ENCODE data around the gene RBM42. TPM values are rescaled to one million over a fixed set of nuclear protein-coding genes. Genes with fewer than 3 reads are reported as not detected.
"Not testable (repeated sequence)": the region's sequence is repeated elsewhere in the genome, so short reads cannot be mapped to it uniquely, and the experiment has no call there.

RBM42 gene, protein sequence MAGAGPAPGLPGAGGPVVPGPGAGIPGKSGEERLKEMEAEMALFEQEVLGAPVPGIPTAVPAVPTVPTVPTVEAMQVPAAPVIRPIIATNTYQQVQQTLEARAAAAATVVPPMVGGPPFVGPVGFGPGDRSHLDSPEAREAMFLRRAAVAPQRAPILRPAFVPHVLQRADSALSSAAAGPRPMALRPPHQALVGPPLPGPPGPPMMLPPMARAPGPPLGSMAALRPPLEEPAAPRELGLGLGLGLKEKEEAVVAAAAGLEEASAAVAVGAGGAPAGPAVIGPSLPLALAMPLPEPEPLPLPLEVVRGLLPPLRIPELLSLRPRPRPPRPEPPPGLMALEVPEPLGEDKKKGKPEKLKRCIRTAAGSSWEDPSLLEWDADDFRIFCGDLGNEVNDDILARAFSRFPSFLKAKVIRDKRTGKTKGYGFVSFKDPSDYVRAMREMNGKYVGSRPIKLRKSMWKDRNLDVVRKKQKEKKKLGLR
- total RNA-seq (2014; rRNA removed; shearing (Covaris generic)), result 129 and 147 TPM in 2 replicates

DNA sequence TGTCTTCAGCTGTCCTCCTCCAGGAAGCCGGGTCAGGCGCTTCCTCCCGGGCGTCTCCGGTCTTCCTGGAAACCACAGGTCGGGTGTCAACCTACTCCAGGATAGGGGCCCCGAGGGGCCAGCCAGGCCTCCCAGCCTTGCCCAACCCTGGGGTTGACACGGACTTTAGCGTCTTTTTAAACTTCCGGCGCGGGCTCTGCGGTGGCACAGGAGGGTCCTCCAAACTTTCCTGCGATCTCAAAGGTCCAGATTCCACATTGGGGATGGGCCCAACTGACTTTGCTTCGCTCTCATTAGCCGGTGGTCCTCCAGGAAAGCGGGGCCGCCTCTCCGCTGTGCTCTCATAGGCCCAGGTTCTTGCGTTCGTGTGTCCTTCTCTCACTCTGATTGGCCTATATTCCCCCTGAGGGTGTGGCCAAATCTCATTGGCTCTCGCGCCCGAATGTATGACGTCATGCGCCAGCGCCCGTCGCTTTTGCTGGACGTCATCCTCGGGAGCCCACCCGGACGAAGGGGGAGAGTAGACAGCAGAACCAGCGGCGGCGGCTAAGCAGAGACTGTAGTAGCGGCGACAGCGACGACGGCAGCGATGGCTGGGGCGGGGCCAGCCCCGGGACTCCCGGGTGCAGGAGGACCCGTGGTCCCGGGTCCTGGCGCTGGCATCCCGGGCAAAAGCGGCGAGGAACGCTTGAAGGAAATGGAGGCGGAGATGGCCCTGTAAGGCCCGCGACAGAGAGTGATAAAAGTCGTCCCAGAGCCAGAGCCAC is at the start of gene RBM42:
Gene RBM42 (plus strand): TSS at position 472 of the 767 bp plus-strand sequence. CDS start 118 bp downstream, at position 590.
- peak; percentile 99 for DNase-seq (ENCODE audit: low read depth)

- DNase-seq (ENCODE audit: low read depth), result no peak
These were observed 46.1 kb upstream of the RBM42 start for GRCh38 chr19:35582760-35583159.

DNA sequence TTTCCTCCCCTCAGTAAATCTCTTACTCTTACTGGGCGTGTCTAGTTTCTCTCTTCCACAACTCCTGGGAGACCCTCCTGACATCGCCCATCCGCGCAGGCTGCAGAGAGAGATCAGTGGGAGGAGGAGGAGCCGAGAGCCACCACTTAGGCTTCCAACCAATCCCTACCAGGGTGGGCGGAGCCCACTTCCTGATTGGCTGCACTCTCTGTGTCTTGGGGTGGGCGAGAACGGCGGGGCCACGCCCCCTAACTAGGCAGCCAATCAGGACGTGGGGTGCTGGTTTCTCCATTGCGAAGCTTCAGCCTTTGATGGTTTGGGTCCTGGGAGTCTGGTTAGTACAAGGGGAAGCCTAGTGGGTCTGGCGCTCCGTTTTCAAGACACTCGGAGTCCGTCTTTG is 43.0 kb upstream of the RBM42 start, which contains the start of gene PMIS2:
Gene PMIS2 (plus strand): TSS at position 326 of the 400 bp plus-strand sequence. CDS start 87 bp downstream, outside the sequence.
- peak; percentile 18 for DNase-seq (ENCODE audit: low read depth)

DNA sequence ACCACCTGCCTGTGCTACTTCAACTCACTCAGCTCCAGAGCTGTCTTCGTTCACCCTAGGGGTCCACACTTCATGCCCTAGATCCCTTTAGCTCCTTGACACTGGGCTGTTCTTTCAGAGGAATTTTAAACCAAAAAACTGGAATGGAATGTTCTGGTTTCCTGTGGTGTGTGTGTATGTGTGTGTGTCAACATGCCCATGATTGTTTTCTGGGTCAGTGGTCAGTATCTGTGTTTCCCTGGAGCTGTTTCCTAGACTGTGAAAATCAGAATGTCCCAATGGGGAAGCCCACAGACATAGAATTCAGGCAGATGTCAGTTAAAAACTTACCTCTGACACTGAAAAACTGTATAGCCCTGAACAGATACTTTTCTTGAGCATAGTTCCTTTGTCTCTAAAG is 41.5 kb upstream of the RBM42 start:
- DNase-seq (ENCODE audit: low read depth), result no peak

DNA sequence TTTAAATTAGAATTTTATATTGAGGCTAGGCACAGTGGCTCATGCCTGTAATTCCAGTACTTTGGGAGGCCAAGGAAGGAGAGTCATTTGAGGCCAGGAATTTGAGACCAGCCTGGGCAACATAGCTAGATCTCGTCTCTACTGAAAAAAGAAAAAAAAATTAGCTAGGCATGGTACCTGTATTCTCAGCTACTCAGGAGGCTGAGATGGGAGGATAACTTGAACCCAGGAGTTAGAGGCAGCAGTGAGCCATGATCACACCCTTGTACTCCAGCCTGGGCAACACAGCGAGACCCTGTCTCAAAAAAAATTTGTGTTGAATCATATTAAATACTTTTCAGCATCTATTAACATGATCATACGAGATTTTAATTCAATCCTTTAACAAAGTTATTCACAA is 38.0 kb upstream of the RBM42 start:
- no peak for DNase-seq (ENCODE audit: low read depth)

DNA sequence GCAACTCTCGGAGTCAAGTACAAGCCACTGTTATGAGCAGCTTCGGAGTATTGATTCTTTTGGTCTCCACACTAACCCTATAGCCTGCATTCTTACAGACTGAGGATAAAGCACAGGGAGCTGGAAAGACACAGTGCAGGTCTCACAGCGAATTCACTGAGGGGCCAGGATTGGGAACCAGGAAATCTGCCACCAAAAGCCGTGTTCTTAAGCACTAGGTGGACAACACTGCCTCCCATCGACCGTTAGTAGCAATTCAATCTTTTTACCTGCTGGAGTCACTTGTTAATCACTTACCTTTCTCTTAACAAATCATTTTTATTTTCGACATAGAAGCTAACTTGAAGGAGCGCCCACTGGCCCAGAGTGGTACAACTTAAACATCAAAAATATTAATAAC is 36.6 kb upstream of the RBM42 start:
- peak; percentile 35 for DNase-seq (ENCODE audit: low read depth)

- DNase-seq (ENCODE audit: low read depth), result not testable (repeated sequence)
These were observed 33.8 kb upstream of the RBM42 start for GRCh38 chr19:35595026-35595425.

DNA sequence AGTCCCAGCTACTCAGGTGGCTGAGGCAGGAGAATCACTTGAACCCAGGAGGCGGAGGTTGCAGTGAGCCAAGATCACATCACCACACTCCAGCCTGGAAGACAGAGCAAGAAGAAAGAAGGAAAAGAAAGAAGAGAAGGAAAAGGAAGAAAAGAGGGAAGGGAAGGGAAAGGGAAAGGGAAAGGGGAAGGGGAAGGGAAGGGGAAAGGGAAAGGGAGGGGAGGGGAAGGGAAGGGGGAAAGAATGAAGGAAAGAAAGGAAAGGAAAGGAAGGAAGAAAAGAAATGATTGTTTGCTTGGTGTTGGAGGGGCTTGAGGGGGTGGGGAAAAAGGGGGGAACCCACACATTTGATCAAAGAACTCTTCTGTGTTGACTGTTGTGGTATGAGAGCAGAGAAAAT is 32.9 kb upstream of the RBM42 start:
- DNase-seq (ENCODE audit: low read depth), result no peak

GRCh38 chr19:35596366-35596999 is 32.4 kb upstream of the RBM42 start:
- DNase-seq (ENCODE audit: low read depth), result peak; percentile 43

DNA sequence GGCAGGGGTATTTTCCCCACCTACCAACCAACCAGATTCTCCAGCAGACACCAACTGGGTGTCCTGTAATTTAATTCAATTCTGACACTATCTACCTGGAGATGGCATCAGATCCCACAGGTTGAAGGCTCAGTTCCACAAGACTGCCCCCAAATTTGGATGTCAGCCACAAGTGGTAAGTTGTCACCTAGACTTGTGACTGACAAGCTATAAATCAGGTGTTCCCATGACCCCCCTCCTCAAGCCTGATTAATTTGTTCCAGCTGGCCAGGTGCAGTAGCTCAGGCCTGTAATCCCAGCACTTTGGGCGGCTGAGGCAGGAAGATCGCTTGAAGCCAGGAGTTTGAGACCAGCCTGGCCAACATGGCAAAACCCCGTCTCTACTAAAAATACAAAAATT is 26.9 kb upstream of the RBM42 start:
- no peak for DNase-seq (ENCODE audit: low read depth)

GRCh38 chr19:35604436-35604835 is 24.4 kb upstream of the RBM42 start:
- not testable (repeated sequence) for DNase-seq (ENCODE audit: low read depth)

- not testable (repeated sequence) for DNase-seq (ENCODE audit: low read depth)
These were observed 21.7 kb upstream of the RBM42 start for GRCh38 chr19:35607170-35607569.

DNA sequence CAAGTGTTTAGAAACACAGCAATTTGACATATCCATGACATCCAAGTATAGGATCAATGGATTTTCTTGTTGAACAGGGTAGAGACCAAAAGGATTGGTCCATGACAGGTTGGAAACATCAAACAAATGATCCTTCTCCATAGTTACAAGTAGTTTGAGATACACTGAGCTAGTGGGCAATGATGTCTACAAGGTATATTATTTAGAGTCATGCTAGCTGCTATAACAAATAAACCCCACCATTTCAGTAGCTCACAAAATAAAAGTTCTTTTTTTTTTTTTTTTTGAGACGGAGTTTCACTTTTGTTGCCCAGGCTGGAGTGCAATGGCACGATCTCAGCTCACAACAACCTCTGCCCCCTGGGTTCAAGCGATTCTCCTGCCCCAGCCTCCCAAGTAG is 21.2 kb upstream of the RBM42 start:
- DNase-seq (ENCODE audit: low read depth), result no peak

GRCh38 chr19:35608251-35608650 is 20.6 kb upstream of the RBM42 start:
- no peak for DNase-seq (ENCODE audit: low read depth)

DNA sequence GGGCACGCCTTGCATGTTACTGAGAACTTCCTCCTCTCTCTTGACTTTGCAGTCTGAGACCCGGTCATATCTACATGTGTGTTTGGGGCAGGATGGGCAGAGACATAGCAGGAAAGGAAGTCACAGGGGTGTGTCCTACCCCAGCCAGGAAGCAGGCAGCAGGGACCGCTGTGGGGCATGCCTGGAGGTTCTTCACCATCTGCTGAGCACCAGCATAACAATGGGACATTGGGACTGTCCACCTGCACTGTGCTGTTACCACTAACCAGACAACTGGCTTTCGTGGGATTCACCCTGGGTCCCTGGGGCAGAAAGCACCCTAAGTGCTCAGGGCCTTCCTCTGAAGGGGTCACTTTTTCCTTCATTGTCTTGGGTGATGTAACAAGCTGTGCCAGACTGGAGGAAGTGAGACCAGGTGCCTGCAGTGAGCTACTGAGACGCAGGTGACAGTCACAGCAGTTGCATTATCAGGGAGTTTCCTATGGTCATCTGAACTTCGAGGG is 18.9 kb upstream of the RBM42 start:
- no peak for DNase-seq (ENCODE audit: low read depth)

- no peak for DNase-seq (ENCODE audit: low read depth)
These were observed 16.6 kb upstream of the RBM42 start for GRCh38 chr19:35612224-35612558.

- peak; percentile 97 for DNase-seq (ENCODE audit: low read depth)
These were observed 16.1 kb upstream of the RBM42 start, which contains the start of gene HAUS5 for GRCh38 chr19:35612559-35613321. Gene HAUS5 (plus strand): TSS chr19:35612735. CDS start chr19:35612795, 60 bp downstream.

- DNase-seq (ENCODE audit: low read depth), result no peak
These were observed 15.3 kb upstream of the RBM42 start for GRCh38 chr19:35613574-35613973.

- no peak for DNase-seq (ENCODE audit: low read depth)
These were observed 13.8 kb upstream of the RBM42 start for GRCh38 chr19:35615036-35615435.

DNA sequence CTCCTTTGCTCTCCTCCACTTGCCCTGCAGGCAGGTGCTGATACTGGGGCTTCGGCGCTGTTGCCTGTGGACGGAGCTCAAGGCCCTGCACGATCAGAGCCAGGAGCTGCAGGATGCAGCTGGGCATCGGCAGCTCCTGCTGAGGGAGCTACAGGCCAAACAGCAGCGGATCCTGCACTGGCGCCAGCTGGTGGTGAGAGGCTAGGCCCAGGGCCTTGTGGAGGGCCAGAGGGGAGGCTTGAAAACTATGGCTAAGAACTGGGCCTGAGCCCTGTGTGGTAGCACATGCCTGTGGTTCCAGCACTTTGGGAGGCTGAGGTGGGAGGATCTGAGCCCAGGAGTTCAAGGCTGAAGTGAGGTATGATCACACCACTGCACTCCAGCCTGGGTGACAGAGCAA is 10.0 kb upstream of the RBM42 start:
- DNase-seq (ENCODE audit: low read depth), result no peak

DNA sequence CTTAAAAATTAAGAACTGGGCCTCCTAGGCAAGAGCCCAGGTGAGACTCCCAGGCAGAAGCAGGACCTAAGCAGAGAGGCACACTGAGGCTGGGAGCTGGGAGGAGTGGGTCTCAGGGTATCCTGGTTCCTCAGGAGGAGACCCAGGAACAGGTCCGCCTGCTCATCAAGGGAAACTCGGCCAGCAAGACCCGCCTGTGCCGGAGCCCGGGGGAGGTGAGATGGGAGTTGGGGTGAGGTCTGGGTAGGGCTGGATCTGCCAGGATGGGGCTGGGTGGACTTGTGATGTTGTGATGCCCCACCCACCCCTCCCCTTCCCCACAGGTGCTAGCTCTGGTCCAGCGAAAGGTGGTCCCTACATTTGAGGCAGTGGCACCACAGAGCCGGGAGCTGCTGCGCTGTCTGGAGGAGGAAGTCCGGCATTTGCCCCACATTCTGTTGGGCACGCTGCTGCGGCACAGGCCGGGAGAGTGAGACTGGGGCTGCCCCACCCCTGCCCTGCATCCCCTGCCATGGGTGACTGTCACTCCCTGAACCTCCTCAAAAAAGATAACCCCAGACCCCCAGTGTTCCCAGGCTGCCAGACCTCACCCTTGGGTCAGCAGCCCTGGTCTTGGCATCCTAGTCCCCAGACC is 9.4 kb upstream of the RBM42 start:
- no peak for DNase-seq (ENCODE audit: low read depth)

All from Daoy (cell line).